Testis (tissue), 2 donors: ENCODE data around the gene ELMO1.

Experiments
- CTCF ChIP-seq, 3 experiments: fragments of 450-650 bp in 2 of 3; fragments of 200-600 bp in 1 of 3; sonication (generic) in 1 of 3; IDR thresholded peaks; one replicate each; pipeline ENCODE4 v1.5.1; 2016 to 2019; ENCODE audit warnings: antibody characterized with exemption in 3 of 3, mild to moderate bottlenecking in 2 of 3, moderate library complexity in 1 of 3
- POLR2A ChIP-seq: fragments of 450-650 bp; IDR thresholded peaks from one replicate; pipeline ENCODE4 v1.6.1; 2017; ENCODE audit warnings: antibody characterized with exemption, mild to moderate bottlenecking, moderate library complexity

- no peak for TF ChIP-seq CTCF (IDR thresholded peaks at IDR 0.05)
- TF ChIP-seq POLR2A: no peak
These were observed 617.6 kb downstream of the ELMO1 start for GRCh38 chr7:36831049-36831448.
